G401.6 (cell line): ENCODE results near the gene KIRREL3.

Experiments
- FAIRE-seq: peaks from 2 replicates; lab custom pipeline; 2012; peaks lifted over from hg19 to GRCh38; lab: Jason Lieb, UNC

The KIRREL3 gene

DNA sequence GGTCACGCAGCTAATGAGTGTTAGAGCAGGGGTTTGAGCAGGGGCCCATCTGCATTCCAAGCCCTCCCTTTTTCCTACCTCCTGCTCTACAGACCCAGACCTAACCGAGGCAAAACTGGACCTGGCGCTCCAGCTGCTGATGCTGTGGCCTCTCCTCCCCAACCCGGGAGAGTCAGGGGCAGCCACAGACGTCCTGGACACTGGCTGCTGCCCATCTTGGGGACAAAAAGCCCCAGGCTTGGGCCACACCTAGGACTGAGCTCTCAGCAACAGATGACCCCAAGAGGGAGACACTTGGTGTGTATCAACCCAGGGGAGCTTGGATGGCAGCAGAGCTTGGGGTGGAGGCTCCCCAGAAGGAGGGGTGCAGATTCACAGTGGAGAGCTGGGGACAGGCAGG is 472.5 kb downstream of the KIRREL3 start:
- no peak for FAIRE-seq

DNA sequence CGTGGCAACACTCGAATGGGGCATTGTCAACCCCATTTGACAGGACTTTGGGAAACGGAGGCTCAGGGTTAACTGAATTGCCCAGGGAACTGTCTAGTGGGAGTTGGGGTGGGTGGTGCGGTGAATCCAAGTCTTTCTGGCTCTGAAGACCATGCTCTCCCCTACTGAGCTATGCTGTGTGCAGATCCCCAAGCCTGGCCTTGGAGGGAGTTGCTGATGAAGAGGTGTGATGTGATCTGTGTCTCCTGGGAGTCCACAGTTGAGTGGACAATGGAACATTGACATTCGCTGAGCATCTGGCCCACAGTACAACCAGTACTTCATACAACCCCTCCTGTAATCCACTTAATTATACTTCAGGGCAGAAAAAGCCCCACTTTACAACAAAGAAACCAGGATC is 472.9 kb downstream of the KIRREL3 start:
- no peak for FAIRE-seq

DNA sequence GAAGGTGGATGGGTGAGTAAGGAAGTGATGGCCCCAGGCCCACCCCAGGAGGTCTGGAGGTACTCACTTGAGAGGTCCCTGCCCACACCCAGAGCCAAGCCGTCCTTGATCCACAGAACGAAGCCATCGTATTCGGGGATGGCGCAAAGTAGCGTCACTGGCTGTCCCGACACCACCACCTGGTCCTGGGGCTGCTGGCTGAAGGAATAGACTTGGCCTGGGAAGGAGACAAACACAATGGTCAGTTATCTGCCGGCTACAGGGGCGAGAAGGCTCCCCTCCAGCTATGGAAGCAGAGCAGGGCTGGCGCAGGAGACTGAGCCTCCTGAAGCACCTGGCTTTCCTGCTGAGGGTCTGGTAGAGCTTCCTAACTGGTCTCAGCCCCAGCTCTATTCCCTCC is 474.1 kb downstream of the KIRREL3 start:
- FAIRE-seq: no peak

DNA sequence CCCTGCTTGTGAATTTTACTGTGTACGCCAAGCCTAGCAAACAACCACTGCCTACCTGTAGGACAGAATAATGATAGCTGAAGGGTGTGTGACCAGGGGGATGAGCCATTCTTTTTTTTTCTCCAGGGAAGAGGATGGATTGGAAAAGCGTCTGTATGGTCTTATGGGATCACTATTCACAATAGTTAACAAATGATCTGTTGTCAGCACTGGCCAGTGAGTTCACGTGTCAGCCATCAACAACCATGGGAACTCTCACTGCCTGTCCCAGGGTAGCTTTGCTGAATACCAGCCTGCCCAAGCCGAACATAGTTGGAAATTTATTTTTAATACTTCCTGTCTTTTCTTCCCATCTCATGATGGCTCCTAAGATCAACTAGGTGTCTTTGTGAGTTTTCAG is 474.9 kb downstream of the KIRREL3 start:
- FAIRE-seq: no peak

DNA sequence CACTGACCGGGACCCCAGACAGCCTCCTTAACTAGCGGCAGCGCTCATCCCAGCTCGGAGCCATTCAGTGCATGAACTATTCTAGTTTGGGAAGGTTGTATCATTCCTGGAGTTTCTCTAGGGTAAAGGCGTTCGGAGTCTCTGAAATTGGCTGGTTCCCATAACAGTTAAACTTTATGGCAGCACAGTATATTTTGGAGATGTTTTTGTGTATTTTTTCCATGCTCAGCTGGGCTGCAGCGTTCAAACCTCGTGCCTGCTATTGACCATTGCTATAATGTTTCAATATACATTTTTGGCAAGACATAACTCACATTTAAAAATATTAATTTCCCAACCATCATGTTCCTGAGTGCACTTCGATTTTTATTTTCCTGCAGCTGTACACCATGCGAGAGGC is 475.4 kb downstream of the KIRREL3 start:
- no peak for FAIRE-seq

- no peak for FAIRE-seq
Observed at GRCh38 chr11:126523441-126524205, 476.9 kb downstream of the KIRREL3 start.

- no peak for FAIRE-seq
Observed at GRCh38 chr11:126522606-126523005, 478.0 kb downstream of the KIRREL3 start.

DNA sequence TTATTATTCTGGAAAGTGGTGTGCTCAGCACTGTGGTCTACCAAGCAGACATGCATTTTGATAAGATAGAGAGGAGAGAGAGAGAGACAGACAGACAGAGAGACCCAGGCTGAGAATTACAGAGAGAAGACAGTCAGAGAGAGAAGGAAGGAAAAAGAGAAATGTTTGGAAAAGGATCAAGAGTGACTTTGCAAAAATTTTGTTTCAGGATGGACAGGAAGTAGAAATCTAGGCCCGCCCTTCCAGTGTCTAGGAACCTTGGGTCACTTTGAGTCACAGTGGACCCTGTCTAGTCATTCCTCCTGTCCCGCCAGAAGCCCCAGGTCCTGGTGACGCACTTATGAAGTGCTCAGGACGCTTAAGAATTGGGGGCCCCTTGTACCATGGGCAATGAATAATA is 478.4 kb downstream of the KIRREL3 start:
- FAIRE-seq: no peak

DNA sequence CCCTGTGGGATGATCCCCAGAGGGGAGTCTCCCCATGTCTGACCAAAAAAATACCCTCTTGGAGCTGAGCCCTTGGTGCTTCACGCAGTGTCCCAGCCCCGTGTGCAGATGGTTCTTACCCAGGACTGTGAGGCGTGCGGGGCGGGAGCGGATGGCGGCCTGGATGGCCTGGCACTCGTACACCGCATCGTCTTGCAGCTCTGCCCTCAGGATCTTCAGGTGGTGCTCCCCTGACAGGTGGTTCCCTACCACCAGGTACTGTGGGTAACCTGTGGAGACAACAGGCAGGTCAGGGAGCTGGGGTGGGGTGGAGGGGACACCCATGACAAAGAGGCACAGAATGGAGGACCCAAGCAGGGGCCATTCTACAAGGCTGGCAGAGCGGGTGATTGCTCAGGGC is 479.4 kb downstream of the KIRREL3 start:
- no peak for FAIRE-seq

DNA sequence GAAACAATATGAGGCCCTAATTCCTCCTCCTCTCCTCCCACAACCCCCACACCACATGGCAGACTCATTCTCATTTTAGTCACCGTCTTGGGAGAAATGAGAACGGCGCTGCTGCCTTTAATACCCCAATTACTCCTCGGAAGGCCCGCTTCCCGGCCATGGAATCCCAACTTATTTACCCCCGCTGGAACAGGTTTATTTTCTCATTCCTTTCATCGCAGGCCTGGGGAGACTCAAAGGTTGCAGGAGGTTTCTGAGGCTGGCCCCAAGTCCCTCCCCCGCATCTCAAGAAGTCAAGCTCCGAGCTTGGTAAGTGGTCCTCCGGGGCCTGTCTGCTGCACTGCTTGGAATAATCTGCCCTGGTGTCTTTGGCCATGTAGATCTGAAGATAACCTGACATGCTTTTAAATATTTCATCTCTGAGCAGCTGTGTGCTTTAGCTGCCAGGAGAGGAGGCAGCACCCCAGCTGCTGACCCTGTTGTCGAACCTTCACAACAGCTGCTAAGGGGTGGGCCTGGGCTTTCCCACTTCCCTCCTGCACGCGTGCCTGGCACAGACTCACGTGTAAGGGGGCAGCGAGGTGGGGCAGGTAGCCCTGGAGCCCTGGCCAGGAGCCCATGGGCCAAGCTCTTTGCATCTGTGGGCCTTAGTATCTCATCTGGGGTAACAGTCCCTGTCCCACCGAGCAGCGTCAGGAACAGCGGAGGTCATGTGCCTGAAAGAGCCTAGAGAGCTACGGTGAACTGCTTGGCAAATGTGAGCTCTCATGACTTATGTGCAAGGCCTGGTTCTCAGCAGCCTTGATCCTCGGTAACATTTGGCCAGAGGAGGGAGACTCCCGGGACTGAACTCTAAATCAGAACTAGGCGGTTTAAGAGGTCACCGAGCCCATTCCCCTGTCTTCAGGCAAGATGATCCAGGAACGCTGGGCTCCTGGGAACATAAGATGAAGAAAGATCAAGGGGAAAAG is 480.5 kb downstream of the KIRREL3 start:
- no peak for FAIRE-seq

GRCh38 chr11:126518972-126519690 is 481.4 kb downstream of the KIRREL3 start:
- no peak for FAIRE-seq

DNA sequence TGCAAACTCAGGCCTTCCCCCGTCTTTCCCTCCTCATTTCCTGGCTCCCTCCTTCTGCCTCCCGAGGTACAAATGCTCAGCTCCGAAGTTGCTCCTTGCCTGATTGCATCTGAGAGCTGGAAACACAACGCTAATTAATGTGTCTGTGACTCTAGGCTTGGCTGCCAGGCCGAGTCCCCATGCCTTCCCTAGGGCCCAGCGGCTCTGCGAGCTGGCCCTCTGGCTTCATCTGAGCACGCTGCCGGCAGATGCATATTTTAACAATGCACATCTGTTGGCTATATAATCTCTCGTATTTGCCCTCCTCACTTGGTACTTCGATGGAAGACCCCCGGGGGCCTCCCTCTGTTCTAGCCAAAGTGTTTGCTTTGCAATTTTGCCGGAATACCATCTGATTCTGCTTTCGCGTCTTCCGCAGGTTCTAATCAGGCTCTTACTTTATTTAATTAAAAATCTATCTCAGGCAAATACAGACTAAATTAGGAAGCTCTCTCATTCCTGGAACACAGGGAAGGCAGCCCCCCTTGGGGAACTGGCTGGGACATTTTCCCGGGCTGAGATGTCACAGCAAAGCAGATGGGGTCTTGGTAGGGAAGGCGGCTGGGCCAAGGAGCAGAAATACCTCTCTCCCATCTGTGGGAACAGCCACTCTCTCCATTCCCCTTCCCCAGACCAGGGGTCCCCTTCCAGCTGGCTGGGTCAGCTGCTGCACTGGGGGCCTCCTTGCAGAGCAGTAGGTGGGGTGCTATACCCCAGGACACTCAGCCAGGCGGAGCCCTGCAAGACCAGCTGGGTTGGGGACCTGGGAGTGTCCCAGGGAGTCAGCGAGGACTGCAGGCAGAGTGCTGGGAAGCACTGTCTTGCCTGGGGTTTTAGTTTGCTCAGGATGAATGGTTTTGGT is 482.2 kb downstream of the KIRREL3 start:
- no peak for FAIRE-seq

DNA sequence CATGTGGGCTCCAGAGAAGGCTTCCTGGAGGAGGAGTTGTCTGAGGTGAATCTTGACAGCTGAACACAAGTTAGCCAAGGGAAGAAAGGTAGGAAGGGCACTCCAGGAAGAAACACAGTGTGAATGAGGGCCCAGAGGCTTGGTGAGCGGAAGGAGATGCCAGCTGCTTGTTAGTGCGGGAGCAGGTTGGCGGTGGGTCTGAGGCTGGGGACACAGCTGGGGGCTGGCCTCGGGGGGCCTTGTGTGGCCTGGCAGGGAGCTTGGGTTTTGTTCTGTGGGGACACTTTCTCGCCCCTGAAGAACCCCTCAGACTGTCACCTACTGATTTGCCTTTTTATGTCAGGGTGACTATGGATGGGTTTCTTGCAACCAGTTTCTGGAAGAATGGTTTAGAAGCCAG is 485.1 kb downstream of the KIRREL3 start:
- no peak for FAIRE-seq

GRCh38 chr11:126514061-126514693 is 486.4 kb downstream of the KIRREL3 start:
- FAIRE-seq: no peak

DNA sequence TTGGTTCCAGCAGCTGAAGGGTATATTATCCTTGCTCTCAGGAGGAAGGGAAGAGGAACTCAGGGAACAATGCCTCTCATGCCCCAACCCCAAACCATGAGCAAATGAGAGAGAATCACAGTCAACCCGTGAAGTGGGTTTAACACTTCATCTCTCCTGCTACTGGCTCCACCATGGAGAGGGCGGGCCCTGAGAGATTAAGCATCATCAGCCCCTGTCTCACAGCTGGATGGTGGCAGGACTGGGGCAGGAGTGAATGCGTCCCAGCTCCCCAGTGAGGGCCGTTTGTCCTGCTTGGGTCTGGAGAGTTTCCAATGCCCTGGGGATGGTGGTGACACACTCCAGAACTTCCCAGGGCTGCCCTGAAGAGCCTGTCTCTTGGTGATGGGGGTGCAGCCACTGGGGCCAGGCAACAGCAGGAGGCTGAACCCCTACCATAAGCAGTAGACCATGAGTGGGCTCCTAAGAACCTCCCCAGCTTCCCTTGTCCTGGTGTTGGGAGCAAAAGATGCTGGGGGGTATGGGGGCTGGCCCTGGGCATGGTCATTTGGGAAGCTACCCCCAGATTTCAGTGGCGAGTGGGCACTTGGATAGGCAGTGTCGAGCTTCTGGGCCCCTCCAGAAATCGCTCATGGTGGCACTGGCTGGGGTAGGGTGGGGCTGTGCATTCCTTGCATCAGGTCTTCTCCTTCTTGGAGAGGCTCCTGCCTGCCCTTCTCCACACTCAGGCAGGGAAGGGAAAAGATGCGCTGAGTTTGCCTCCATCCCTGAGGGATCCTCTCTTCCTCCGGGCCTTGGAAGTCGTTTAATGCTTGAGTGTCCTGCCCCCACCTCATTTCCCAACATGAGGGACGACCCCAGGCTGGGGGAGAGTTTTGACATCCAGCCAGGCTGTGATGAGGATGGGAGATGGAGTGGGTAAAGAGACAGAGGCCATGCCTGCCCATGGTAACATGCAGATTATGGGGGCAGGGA is 487.5 kb downstream of the KIRREL3 start:
- no peak for FAIRE-seq

GRCh38 chr11:126512251-126512650 is 488.3 kb downstream of the KIRREL3 start:
- no peak for FAIRE-seq

- no peak for FAIRE-seq
Observed at GRCh38 chr11:126511475-126512115, 489.0 kb downstream of the KIRREL3 start.

DNA sequence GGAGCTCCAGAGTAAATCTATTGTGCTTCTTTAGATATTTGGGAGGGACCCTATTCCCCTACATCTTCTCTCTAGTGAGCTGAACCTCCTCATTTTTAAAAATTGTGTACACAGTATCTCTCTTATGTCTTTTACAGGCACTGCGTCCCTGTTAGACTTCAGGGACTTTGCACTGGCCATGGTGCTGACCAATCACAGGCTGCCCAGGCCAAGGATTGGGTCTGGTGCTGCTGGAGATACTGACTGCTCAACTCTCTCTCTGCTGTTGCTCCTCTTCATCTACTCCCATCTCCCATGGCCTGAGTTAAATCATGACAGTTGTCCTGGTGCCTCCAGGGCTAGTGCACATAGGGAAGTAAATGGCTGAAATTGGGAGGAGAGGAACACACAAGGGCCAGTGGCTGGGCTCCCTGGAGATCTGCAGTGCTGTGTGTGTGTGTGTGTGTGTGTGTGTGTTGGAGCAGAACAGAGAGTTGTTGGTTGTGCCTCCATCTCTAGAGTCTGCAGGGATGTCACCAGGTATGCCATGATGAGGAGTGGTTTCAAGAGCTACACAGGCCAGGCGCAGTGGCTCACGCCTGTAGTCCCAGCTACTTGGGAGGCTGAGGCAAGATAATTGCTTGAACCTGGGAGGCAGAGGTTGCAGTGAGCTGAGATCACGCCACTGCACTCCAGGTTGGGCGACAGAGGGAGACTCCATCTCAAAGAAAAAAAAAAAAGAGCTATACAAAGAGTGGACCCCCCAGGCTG is 489.8 kb downstream of the KIRREL3 start:
- FAIRE-seq: no peak

- no peak for FAIRE-seq
Observed at GRCh38 chr11:126507646-126508045, 492.9 kb downstream of the KIRREL3 start.
